GM12892 (cell line): Measurements from ENCODE around the gene CBX3.
"Not testable (repeated sequence)": the region's sequence is repeated elsewhere in the genome, so short reads cannot be mapped to it uniquely, and the experiment has no call there.

Experiments used
- POLR2A ChIP-seq: IDR thresholded peaks from 2 replicates; pipeline ENCODE4 v1.6.1; 2011; ENCODE audit warnings: low read depth, low read length, control low read depth
- POLR2AphosphoS5 ChIP-seq: IDR thresholded peaks from 2 replicates; pipeline ENCODE4 v1.6.1; 2011; ENCODE audit warnings: low read depth, low read length, control low read depth

GRCh38 chr7:26152782-26153240 is 48.7 kb upstream of the CBX3 start:
- not testable (repeated sequence) for TF ChIP-seq POLR2AphosphoS5, POLR2A
